HepG2 (cell line): Measurements from ENCODE around the gene ITGB2. TPM values are rescaled to one million over a fixed set of nuclear protein-coding genes. Genes with fewer than 3 reads are reported as not detected.

Experiments used
- ATAC-seq: fragments of 200-7000 bp; cut with Tn5 transposase; 3 replicates; pipeline ENCODE4 v1.9.1; 2020; ENCODE audit warnings: mild to moderate bottlenecking, moderate library complexity
- BruUV-seq: library from RNA; stranded (reverse); fragments of 400-500 nt; replicated peaks from 2 replicates; lab custom pipeline; 2021; lab: Mats Ljungman, UMichigan
- CTCF ChIA-PET: fragments of 300-600 bp; formaldehyde crosslinking; extraction: SDS; loops from one replicate; lab custom pipeline; 2021; ENCODE audit warnings: low total read pairs, inconsistent platforms, low intra/inter-chr PET ratio; lab: Yijun Ruan, JAX
- POLR2A ChIA-PET: fragments of 350-600 bp; sonication (Branson Sonifier 250); formaldehyde crosslinking; loops from one replicate; lab custom pipeline; 2020; ENCODE audit warnings: antibody characterized with exemption, inconsistent platforms; lab: Yijun Ruan, JAX
- DNase-seq: peaks from one replicate; pipeline ENCODE4 v3.0.0-alpha.2; 2015; ENCODE audit warnings: low spot score
- FAIRE-seq: peaks from 3 replicates; lab custom pipeline; 2011; peaks lifted over from hg19 to GRCh38; lab: Jason Lieb, UNC
- H2AFZ ChIP-seq: one replicate; pipeline ENCODE4 v1.6.1; 2011; ENCODE audit warnings: low read length, inconsistent platforms
- H3K27ac ChIP-seq: fragments of 300-600 bp; 3 replicates; pipeline ENCODE4 v1.8.0; 2011; ENCODE audit warnings: mixed run types, mild to moderate bottlenecking, mixed read lengths, low read length, inconsistent platforms; ENCODE audit not compliant: insufficient read depth; ENCODE audit errors: extremely low read length
- H3K27me3 ChIP-seq, 2 experiments: fragments of 200-600 bp in 1 of 2; 2 replicates in 1 of 2; 3 replicates in 1 of 2; pipeline versions ENCODE4 v1.6.0 to v1.8.0; 2011; ENCODE audit warnings: low read length in 2 of 2, mild to moderate bottlenecking in 2 of 2, moderate library complexity in 2 of 2, inconsistent platforms in 1 of 2; ENCODE audit not compliant: insufficient read depth in 2 of 2, control insufficient read depth in 1 of 2
- H3K36me3 ChIP-seq, 2 experiments: fragments of 200-600 bp in 1 of 2; replicated peaks in 1 of 2; 2 replicates in 1 of 2; 3 replicates in 1 of 2; pipeline versions ENCODE4 v1.5.1 to v1.8.0; 2011; ENCODE audit warnings: low read length in 2 of 2, inconsistent platforms in 1 of 2; ENCODE audit not compliant: insufficient read depth in 2 of 2, control insufficient read depth in 1 of 2
- H3K4me1 ChIP-seq: 2 replicates; pipeline ENCODE4 v1.5.1; 2012; ENCODE audit warnings: low read length, inconsistent platforms; ENCODE audit not compliant: insufficient read depth
- H3K4me2 ChIP-seq: 2 replicates; pipeline ENCODE4 v1.6.0; 2011; ENCODE audit warnings: low read depth, low read length, inconsistent platforms
- H3K4me3 ChIP-seq, 3 experiments: fragments of 200-600 bp in 1 of 3; sonication (generic), shearing (Covaris generic) in 1 of 3; replicated peaks in 1 of 3; 2 replicates each; pipeline ENCODE4 v1.5.1; 2011 to 2016; ENCODE audit warnings: low read length in 3 of 3, inconsistent platforms in 2 of 3, low read depth in 2 of 3, mild to moderate bottlenecking in 2 of 3, control low read depth in 1 of 3, mixed read lengths in 1 of 3; ENCODE audit not compliant: insufficient read depth in 1 of 3
- H3K79me2 ChIP-seq: one replicate; pipeline ENCODE4 v1.6.1; 2011; ENCODE audit warnings: low read length, inconsistent platforms; ENCODE audit not compliant: insufficient read depth
- H3K9ac ChIP-seq: 2 replicates; pipeline ENCODE4 v1.6.0; 2011; ENCODE audit warnings: mild to moderate bottlenecking, low read depth, low read length, inconsistent platforms; ENCODE audit not compliant: insufficient read depth
- H3K9me3 ChIP-seq: 2 replicates; pipeline ENCODE4 v1.5.1; 2012; ENCODE audit warnings: mild to moderate bottlenecking, low read length
- H4K20me1 ChIP-seq: 2 replicates; pipeline ENCODE4 v1.6.0; 2011; ENCODE audit warnings: inconsistent platforms, mild to moderate bottlenecking, low read length, moderate library complexity; ENCODE audit not compliant: insufficient read depth
- HNRNPLL ChIP-seq: fragments of 200-400 bp; formaldehyde crosslinking; IDR thresholded peaks from 2 replicates; pipeline ENCODE4 v1.6.1; 2017; ENCODE audit warnings: mild to moderate bottlenecking, low read depth, low read length; ENCODE audit not compliant: poor library complexity, severe bottlenecking
- NRL ChIP-seq: sonication (generic); formaldehyde crosslinking; IDR thresholded peaks from 2 replicates; pipeline ENCODE4 v1.5.0; 2020; ENCODE audit warnings: missing genetic modification reagents, mild to moderate bottlenecking, moderate library complexity, borderline replicate concordance
- POGZ ChIP-seq: sonication (generic); formaldehyde crosslinking; IDR thresholded peaks from 2 replicates; pipeline ENCODE4 v1.4.0; 2020; ENCODE audit warnings: mild to moderate bottlenecking, missing genetic modification reagents
- RELA ChIP-seq: sonication (generic); formaldehyde crosslinking; IDR thresholded peaks from 2 replicates; pipeline ENCODE4 v1.4.0; 2020; ENCODE audit warnings: missing genetic modification reagents
- ZBTB20 ChIP-seq: sonication (generic); formaldehyde crosslinking; IDR thresholded peaks from 2 replicates; pipeline ENCODE4 v1.8.1; 2023; ENCODE audit warnings: missing genetic modification reagents, low read depth, mild to moderate bottlenecking, borderline replicate concordance
- ZFAT ChIP-seq: sonication (generic); formaldehyde crosslinking; conservative IDR thresholded peaks from 2 replicates; pipeline ENCODE4 v1.8.1; 2023; ENCODE audit warnings: missing genetic modification reagents, inconsistent platforms
- ZNF160 ChIP-seq: sonication (generic); formaldehyde crosslinking; IDR thresholded peaks from 2 replicates; pipeline ENCODE4 v1.8.0; 2022; ENCODE audit warnings: mild to moderate bottlenecking, inconsistent platforms, missing genetic modification reagents
- ZNF34 ChIP-seq: sonication (generic); formaldehyde crosslinking; IDR thresholded peaks from 2 replicates; pipeline ENCODE4 v1.4.0; 2020; ENCODE audit warnings: mild to moderate bottlenecking, missing genetic modification reagents, borderline replicate concordance
- ZNF510 ChIP-seq: sonication (generic); formaldehyde crosslinking; IDR thresholded peaks from 2 replicates; pipeline ENCODE4 v1.4.0; 2020; ENCODE audit warnings: low read depth, mild to moderate bottlenecking, missing genetic modification reagents
- WGBS: methylation state at CpG from one replicate; pipeline ENCODE4 v1.1.6; 2017; ENCODE audit warnings: low lambda C conversion rate; 5-methylcytosine and 5-hydroxymethylcytosine counted together
- in situ Hi-C: cut with HindIII; loops from 2 replicates; pipeline ENCODE4 v1.10.0; 2017; ENCODE audit warnings: low pct_unique_long_range_greater_than_20kb; ENCODE audit not compliant: extremely low pct_ligation_motif_present
- intact Hi-C: fragments of 100-400 bp; cut with micrococcal nuclease; formaldehyde crosslinking; loops from one replicate; pipeline ENCODE4 v1.10.0; 2022; ENCODE audit not compliant: unreplicated experiment
- polyA plus RNA-seq, 8 experiments: library from polyadenylated mRNA; depleted of rRNA in 3 of 8; stranded (reverse) in 7 of 8; unstranded in 1 of 8; fragments of >200 nt; fragmentation: Illumina TruSeq in 4 of 8; extraction: Trizol in 4 of 8; gene quantifications; 2 replicates each; pipeline versions ENCODE4 v1.2.1 to v1.2.3, GENCODE V29; 2011 to 2016; ENCODE audit warnings: low read depth in 4 of 8, missing spikeins in 1 of 8, mixed read lengths in 1 of 8; ENCODE audit not compliant: insufficient read depth in 1 of 8
- total RNA-seq, 5 experiments: library from RNA; depleted of rRNA; stranded (reverse); fragments of >200 nt; fragmentation: Illumina TruSeq; extraction: Trizol; gene quantifications; 2 replicates each; pipeline ENCODE4 v1.2.3, GENCODE V29; 2016; ENCODE audit warnings: low read depth in 1 of 5
- TF ChIP-seq, protein P1 (sequence below): sonication (generic); formaldehyde crosslinking; IDR thresholded peaks from 2 replicates; pipeline ENCODE4 v1.5.0; 2020; ENCODE audit warnings: missing genetic modification reagents
- TF ChIP-seq, protein P2 (sequence below): IDR thresholded peaks from 2 replicates; pipeline ENCODE4 v1.6.1; 2016
- TF ChIP-seq, protein P3 (sequence below): sonication (generic); formaldehyde crosslinking; IDR thresholded peaks from 2 replicates; pipeline ENCODE4 v1.5.0; 2020; ENCODE audit warnings: missing genetic modification reagents
- TF ChIP-seq, protein P4 (sequence below): sonication (generic); formaldehyde crosslinking; IDR thresholded peaks from 2 replicates; pipeline ENCODE4 v1.5.0; 2020; ENCODE audit warnings: mild to moderate bottlenecking, missing genetic modification reagents, borderline replicate concordance
- TF ChIP-seq, protein P5 (sequence below): IDR thresholded peaks from 2 replicates; pipeline ENCODE4 v1.6.1; 2018; ENCODE audit warnings: missing genetic modification reagents

Gene ITGB2
- total and polyA plus RNA-seq, 2 of the 13 experiments (the other 11 are each of a cell fraction or from before 2014, with no cell fraction given): 4.2 to 18.0 TPM

DNA sequence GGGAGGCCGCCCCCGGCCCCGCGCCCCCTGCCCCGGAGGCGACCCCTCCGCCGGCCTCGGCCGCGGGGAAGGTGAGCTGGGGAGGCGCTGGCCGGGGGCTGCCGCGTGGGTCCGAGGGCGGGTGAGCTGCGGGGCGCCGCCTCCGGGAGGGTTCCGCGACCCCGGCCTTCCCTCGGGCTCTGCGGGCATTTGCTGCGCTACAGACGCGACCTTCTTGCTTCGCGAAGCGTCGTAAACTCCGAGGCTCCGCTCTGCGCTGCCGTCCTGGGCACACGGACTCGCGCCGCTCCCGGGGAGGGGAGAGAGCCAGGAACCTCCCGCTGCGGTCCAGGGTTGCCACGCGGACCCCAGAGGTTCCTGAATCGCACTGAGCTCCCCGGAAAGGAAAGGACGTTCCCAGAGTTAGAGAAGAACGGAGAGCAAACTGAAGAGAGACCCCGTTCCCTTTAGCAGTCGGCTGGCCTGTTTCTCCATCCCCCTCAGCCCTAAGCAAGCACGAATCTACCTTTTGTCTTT lies 19.5 kb upstream of the ITGB2 start:
- FAIRE-seq: no peak
- TF ChIP-seq RELA (0 out of 2 replicates have a peak, but pooled peaks have one; percentile 6), ZNF510 (CRISPR knock-in tag) (0 out of 2 replicates have a peak, but pooled peaks have one; percentile 12), ZFAT (CRISPR knock-in tag) (no peak), ZBTB20 (no peak), ZNF34 (peak; percentile 14; the same call in 1 of the 2 replicates), POGZ (CRISPR knock-in tag) (no peak), NRL (0 out of 2 replicates have a peak, but pooled peaks have one; percentile 4), HNRNPLL (peak; percentile 70), ZNF160 (CRISPR knock-in tag) (peak; percentile 5; the same call in 1 of the 2 replicates)
- TF ChIP-seq, protein P1, sequence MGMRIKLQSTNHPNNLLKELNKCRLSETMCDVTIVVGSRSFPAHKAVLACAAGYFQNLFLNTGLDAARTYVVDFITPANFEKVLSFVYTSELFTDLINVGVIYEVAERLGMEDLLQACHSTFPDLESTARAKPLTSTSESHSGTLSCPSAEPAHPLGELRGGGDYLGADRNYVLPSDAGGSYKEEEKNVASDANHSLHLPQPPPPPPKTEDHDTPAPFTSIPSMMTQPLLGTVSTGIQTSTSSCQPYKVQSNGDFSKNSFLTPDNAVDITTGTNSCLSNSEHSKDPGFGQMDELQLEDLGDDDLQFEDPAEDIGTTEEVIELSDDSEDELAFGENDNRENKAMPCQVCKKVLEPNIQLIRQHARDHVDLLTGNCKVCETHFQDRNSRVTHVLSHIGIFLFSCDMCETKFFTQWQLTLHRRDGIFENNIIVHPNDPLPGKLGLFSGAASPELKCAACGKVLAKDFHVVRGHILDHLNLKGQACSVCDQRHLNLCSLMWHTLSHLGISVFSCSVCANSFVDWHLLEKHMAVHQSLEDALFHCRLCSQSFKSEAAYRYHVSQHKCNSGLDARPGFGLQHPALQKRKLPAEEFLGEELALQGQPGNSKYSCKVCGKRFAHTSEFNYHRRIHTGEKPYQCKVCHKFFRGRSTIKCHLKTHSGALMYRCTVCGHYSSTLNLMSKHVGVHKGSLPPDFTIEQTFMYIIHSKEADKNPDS (CRISPR knock-in tag): 0 out of 2 replicates have a peak, but pooled peaks have one; percentile 30
- TF ChIP-seq, protein P2, sequence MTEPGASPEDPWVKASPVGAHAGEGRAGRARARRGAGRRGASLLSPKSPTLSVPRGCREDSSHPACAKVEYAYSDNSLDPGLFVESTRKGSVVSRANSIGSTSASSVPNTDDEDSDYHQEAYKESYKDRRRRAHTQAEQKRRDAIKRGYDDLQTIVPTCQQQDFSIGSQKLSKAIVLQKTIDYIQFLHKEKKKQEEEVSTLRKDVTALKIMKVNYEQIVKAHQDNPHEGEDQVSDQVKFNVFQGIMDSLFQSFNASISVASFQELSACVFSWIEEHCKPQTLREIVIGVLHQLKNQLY (CRISPR knock-in tag): no peak
- TF ChIP-seq, protein P3, sequence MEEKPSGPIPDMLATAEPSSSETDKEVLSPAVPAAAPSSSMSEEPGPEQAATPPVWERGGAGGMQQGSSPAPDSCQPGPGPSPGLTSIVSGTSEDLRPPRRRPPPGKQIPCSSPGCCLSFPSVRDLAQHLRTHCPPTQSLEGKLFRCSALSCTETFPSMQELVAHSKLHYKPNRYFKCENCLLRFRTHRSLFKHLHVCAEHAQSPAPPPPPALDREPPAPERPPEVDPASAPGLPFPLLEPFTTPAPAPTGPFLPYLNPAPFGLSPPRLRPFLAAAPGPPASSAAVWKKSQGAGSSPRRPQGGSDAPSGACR (CRISPR knock-in tag): peak; percentile 3; the same call in 1 of the 2 replicates
- TF ChIP-seq, protein P4, sequence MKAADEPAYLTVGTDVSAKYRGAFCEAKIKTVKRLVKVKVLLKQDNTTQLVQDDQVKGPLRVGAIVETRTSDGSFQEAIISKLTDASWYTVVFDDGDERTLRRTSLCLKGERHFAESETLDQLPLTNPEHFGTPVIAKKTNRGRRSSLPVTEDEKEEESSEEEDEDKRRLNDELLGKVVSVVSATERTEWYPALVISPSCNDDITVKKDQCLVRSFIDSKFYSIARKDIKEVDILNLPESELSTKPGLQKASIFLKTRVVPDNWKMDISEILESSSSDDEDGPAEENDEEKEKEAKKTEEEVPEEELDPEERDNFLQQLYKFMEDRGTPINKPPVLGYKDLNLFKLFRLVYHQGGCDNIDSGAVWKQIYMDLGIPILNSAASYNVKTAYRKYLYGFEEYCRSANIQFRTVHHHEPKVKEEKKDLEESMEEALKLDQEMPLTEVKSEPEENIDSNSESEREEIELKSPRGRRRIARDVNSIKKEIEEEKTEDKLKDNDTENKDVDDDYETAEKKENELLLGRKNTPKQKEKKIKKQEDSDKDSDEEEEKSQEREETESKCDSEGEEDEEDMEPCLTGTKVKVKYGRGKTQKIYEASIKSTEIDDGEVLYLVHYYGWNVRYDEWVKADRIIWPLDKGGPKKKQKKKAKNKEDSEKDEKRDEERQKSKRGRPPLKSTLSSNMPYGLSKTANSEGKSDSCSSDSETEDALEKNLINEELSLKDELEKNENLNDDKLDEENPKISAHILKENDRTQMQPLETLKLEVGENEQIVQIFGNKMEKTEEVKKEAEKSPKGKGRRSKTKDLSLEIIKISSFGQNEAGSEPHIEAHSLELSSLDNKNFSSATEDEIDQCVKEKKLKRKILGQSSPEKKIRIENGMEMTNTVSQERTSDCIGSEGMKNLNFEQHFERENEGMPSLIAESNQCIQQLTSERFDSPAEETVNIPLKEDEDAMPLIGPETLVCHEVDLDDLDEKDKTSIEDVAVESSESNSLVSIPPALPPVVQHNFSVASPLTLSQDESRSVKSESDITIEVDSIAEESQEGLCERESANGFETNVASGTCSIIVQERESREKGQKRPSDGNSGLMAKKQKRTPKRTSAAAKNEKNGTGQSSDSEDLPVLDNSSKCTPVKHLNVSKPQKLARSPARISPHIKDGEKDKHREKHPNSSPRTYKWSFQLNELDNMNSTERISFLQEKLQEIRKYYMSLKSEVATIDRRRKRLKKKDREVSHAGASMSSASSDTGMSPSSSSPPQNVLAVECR (CRISPR knock-in tag): peak; percentile 17
- TF ChIP-seq, protein P5, sequence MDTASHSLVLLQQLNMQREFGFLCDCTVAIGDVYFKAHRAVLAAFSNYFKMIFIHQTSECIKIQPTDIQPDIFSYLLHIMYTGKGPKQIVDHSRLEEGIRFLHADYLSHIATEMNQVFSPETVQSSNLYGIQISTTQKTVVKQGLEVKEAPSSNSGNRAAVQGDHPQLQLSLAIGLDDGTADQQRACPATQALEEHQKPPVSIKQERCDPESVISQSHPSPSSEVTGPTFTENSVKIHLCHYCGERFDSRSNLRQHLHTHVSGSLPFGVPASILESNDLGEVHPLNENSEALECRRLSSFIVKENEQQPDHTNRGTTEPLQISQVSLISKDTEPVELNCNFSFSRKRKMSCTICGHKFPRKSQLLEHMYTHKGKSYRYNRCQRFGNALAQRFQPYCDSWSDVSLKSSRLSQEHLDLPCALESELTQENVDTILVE (CRISPR knock-in tag): no peak

More for the DNA sequence above, 19.5 kb upstream of the ITGB2 start:
- Histone ChIP-seq H3K4me3 (peak overlapping the region; percentile 78 to 95 (median 81)), H4K20me1 (peaks cover 7% of the 10 kb centered on the region), H3K9me3 (no peaks in the 10 kb centered on the region), H3K9ac (peak overlapping the region; percentile 88), H3K4me1 (peaks cover 56% of the 10 kb centered on the region), H3K27ac (peak overlapping the region; percentile 64), H2AFZ (no peak overlapping the region), H3K79me2 (peaks cover 57% of the 10 kb centered on the region), H3K27me3 (no peaks in the 10 kb centered on the region; a peak in 1 of 5 replicates), H3K36me3 (peaks cover 6 to 27% of the 10 kb centered on the region in 2 experiments), H3K4me2 (peak overlapping the region; percentile 78)
- CTCF ChIA-PET: no interaction called here
- no TSS peak for BruUV-seq
- ATAC-seq (peak; percentile 35), DNase-seq (no peak)
- in situ Hi-C loops (no loop called here), intact Hi-C loops (no loop called here)
- WGBS: 2% methylated on average over 3 of the region's 53 CpGs
- POLR2A ChIA-PET: interaction anchor here (0.7 to 2.6 kb wide), 8 partner anchors 8 to 585 kb away, joined by 3 to 17 read pairs (median 3); partner anchors contain the start of gene PTTG1IP
